K562 (cell line): ENCODE measurements around the gene OR14A16. TPM values are rescaled to one million over a fixed set of nuclear protein-coding genes. Genes with fewer than 3 reads are reported as not detected.

Experiments used
- FOS ChIP-seq: IDR thresholded peaks from 3 replicates; pipeline ENCODE4 v1.6.1; 2011; ENCODE audit not compliant: insufficient read length; ENCODE audit errors: extremely low read depth
- MAX ChIP-seq: sonication (generic); formaldehyde crosslinking; IDR thresholded peaks from 2 replicates; pipeline ENCODE4 v1.9.0; 2022; ENCODE audit warnings: mild to moderate bottlenecking, missing genetic modification reagents
- MCM2 ChIP-seq: fragments of 450-650 bp; IDR thresholded peaks from 2 replicates; pipeline ENCODE4 v1.6.1; 2017; ENCODE audit warnings: low read depth, mild to moderate bottlenecking
- MCM5 ChIP-seq: fragments of 450-650 bp; IDR thresholded peaks from 2 replicates; pipeline ENCODE4 v1.6.1; 2016; ENCODE audit warnings: low read depth
- NRF1 ChIP-seq, 2 experiments: fragments of 450-650 bp; IDR thresholded peaks in 1 of 2; conservative IDR thresholded peaks in 1 of 2; 2 replicates each; pipeline ENCODE4 v1.6.1; 2014; ENCODE audit warnings: mild to moderate bottlenecking in 2 of 2
- TFE3 ChIP-seq: fragments of 450-650 bp; formaldehyde crosslinking; IDR thresholded peaks from 2 replicates; pipeline ENCODE4 v1.4.0; 2020; ENCODE audit warnings: mild to moderate bottlenecking, mixed read lengths
- ZBTB1 ChIP-seq: sonication (generic); formaldehyde crosslinking; IDR thresholded peaks from 2 replicates; pipeline ENCODE4 v1.8.1; 2023; ENCODE audit warnings: missing genetic modification reagents, low read depth, mild to moderate bottlenecking, borderline replicate concordance
- ZNF764 ChIP-seq: fragments of 250-450 bp; sonication (Bioruptor Pico); IDR thresholded peaks from 2 replicates; pipeline ENCODE4 v1.4.0; 2020; ENCODE audit warnings: low read depth, mild to moderate bottlenecking, moderate library complexity
- polyA plus RNA-seq, 8 experiments: library from polyadenylated mRNA; depleted of rRNA in 4 of 8; stranded (reverse) in 5 of 8; unstranded in 3 of 8; fragments of >200 nt; fragmentation: Nextera tagmentation in 2 of 8; fragmentation: Illumina TruSeq in 1 of 8; extraction: Ambion mirVana in 2 of 8; extraction: Trizol in 1 of 8; gene quantifications; 2 replicates each; pipeline versions ENCODE4 v1.2.1 to v1.2.3, GENCODE V29; 2011 to 2014; ENCODE audit warnings: inconsistent platforms in 1 of 8, missing spikeins in 1 of 8
- total RNA-seq, 7 experiments: library from RNA; depleted of rRNA in 6 of 7; stranded (reverse); fragments of >200 nt in 6 of 7; fragmentation: Illumina TruSeq in 2 of 7; extraction: Trizol in 2 of 7; gene quantifications; 2 replicates each; pipeline versions ENCODE4 v1.2.1 to v1.2.3, GENCODE V29; 2011 to 2021; ENCODE audit warnings: low replicate concordance in 1 of 7
- TF ChIP-seq, protein P1 (sequence below): fragments of 450-650 bp; conservative IDR thresholded peaks from 2 replicates; pipeline ENCODE4 v1.6.1; 2016; ENCODE audit warnings: missing genetic modification characterization, low read depth, mild to moderate bottlenecking, control low read depth, missing compliant biosample characterization

Gene OR14A16
- total and polyA plus RNA-seq, 9 of the 15 experiments (the other 6 are each of a cell fraction or from before 2014, with no cell fraction given), result not detected

DNA sequence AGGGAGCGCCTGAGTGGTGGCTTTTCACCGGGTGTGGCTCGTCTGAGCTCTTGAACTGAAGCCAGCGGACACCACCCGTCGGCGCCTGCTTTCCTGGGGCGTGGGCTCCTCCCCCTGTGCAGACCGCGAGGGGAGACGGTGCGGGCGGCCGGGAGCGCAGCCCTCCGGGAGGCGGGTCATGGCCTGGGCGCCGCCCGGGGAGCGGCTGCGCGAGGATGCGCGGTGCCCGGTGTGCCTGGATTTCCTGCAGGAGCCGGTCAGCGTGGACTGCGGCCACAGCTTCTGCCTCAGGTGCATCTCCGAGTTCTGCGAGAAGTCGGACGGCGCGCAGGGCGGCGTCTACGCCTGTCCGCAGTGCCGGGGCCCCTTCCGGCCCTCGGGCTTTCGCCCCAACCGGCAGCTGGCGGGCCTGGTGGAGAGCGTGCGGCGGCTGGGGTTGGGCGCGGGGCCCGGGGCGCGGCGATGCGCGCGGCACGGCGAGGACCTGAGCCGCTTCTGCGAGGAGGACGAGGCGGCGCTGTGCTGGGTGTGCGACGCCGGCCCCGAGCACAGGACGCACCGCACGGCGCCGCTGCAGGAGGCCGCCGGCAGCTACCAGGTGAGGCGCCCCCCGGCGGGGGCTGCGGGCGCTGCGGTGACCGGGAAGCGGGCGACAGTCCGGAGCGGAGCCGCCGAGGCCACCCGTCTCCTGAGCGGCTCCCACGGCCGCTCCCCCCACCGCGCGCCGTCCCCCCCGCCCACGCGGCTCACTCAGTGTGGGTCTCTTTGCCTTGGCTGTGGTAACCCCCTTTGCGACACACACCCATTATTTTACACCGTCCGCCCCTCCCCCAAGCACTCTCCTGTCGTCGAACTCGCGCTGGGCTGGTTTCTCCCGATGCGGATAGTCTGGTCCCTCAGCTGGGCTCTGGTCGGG is 33.4 kb upstream of the OR14A16 start, which contains the start of gene TRIM58 (continued):
- TF ChIP-seq FOS, result no peak
- peak; percentile 67; the same call in 1 of the 2 replicates for TF ChIP-seq ZBTB1
- peak; percentile 89 to 90 for TF ChIP-seq NRF1 (conservative IDR thresholded peaks at IDR 0.05 in 1 of 2, IDR thresholded peaks at IDR 0.05 in 1 of 2)
- TF ChIP-seq ZNF764, result no peak
- no peak; the same call in 1 of the 2 replicates for TF ChIP-seq MAX (CRISPR knock-in tag)
- TF ChIP-seq MCM5, result no peak
- no peak for TF ChIP-seq TFE3 (CRISPR knock-in tag)
- TF ChIP-seq MCM2, result no peak
- TF ChIP-seq, protein P1, sequence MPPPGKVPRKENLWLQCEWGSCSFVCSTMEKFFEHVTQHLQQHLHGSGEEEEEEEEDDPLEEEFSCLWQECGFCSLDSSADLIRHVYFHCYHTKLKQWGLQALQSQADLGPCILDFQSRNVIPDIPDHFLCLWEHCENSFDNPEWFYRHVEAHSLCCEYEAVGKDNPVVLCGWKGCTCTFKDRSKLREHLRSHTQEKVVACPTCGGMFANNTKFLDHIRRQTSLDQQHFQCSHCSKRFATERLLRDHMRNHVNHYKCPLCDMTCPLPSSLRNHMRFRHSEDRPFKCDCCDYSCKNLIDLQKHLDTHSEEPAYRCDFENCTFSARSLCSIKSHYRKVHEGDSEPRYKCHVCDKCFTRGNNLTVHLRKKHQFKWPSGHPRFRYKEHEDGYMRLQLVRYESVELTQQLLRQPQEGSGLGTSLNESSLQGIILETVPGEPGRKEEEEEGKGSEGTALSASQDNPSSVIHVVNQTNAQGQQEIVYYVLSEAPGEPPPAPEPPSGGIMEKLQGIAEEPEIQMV (tag), result no peak
